MM.1S (cell line): Measurements from ENCODE around the gene GMCL2.

Source experiments
- DNase-seq: peaks from one replicate; pipeline ENCODE4 v3.0.0-alpha.2; 2015
- H2AFZ ChIP-seq: fragments of 300-600 bp; sonication (generic); 2 replicates; pipeline ENCODE4 v1.6.0; 2016; ENCODE audit warnings: antibody characterized with exemption, low read length
- H3F3A ChIP-seq: fragments of 300-600 bp; sonication (generic); 2 replicates; pipeline ENCODE4 v1.6.1; 2016; ENCODE audit warnings: mild to moderate bottlenecking, antibody characterized with exemption, low read length, moderate library complexity, mixed read lengths; ENCODE audit not compliant: insufficient read depth
- H3K27ac ChIP-seq: fragments of 300-600 bp; sonication (generic); 2 replicates; pipeline ENCODE4 v1.5.1; 2016; ENCODE audit warnings: mild to moderate bottlenecking, low read length
- H3K27me3 ChIP-seq: fragments of 300-600 bp; sonication (generic); replicated peaks from 2 replicates; pipeline ENCODE4 v1.6.0; 2016; ENCODE audit warnings: low read length; ENCODE audit not compliant: insufficient read depth
- H3K36me3 ChIP-seq: fragments of 300-600 bp; sonication (generic); replicated peaks from 2 replicates; pipeline ENCODE4 v1.6.1; 2016; ENCODE audit warnings: mild to moderate bottlenecking, low read length, mixed read lengths; ENCODE audit not compliant: insufficient read depth
- H3K4me1 ChIP-seq: fragments of 300-600 bp; sonication (generic); 2 replicates; pipeline ENCODE4 v1.6.1; 2016; ENCODE audit warnings: low read length, mixed read lengths
- H3K4me2 ChIP-seq: fragments of 300-600 bp; sonication (generic); 2 replicates; pipeline ENCODE4 v1.6.0; 2016; ENCODE audit warnings: low read depth, low read length
- H3K4me3 ChIP-seq: fragments of 300-600 bp; sonication (generic); 2 replicates; pipeline ENCODE4 v1.5.1; 2016; ENCODE audit warnings: low read length, mixed read lengths
- H3K79me2 ChIP-seq: fragments of 300-600 bp; sonication (generic); 2 replicates; pipeline ENCODE4 v1.6.1; 2016; ENCODE audit warnings: mixed run types, low read length, mixed read lengths
- H3K9ac ChIP-seq: fragments of 300-600 bp; sonication (generic); 2 replicates; pipeline ENCODE4 v1.6.1; 2016; ENCODE audit warnings: low read length, mixed read lengths
- H3K9me2 ChIP-seq: fragments of 300-600 bp; sonication (generic); replicated peaks from 2 replicates; pipeline ENCODE4 v1.6.1; 2016; ENCODE audit warnings: mild to moderate bottlenecking, low read length, mixed read lengths; ENCODE audit not compliant: insufficient read depth
- H3K9me3 ChIP-seq: fragments of 300-600 bp; sonication (generic); replicated peaks from 2 replicates; pipeline ENCODE4 v1.6.1; 2016; ENCODE audit warnings: mild to moderate bottlenecking, low read length, mixed read lengths; ENCODE audit not compliant: insufficient read depth
- H4K20me1 ChIP-seq: fragments of 300-600 bp; sonication (generic); 2 replicates; pipeline ENCODE4 v1.6.1; 2016; ENCODE audit warnings: mild to moderate bottlenecking, low read length, moderate library complexity, mixed read lengths; ENCODE audit not compliant: insufficient read depth
- CTCF ChIP-seq: fragments of 300-600 bp; sonication (generic); IDR thresholded peaks from 2 replicates; pipeline ENCODE4 v1.5.1; 2016; ENCODE audit warnings: antibody characterized with exemption, low read length, mixed read lengths
- EZH2 ChIP-seq: fragments of 300-600 bp; sonication (generic); optimal IDR thresholded peaks from 2 replicates; pipeline ENCODE3; 2017; ENCODE audit warnings: low read depth, mild to moderate bottlenecking, antibody characterized with exemption, low read length, mixed read lengths
- EZH2phosphoT487 ChIP-seq: fragments of 300-600 bp; sonication (generic); IDR thresholded peaks from 2 replicates; pipeline ENCODE4 v1.6.1; 2018; ENCODE audit warnings: antibody characterized with exemption, low read length

Gene GMCL2

DNA sequence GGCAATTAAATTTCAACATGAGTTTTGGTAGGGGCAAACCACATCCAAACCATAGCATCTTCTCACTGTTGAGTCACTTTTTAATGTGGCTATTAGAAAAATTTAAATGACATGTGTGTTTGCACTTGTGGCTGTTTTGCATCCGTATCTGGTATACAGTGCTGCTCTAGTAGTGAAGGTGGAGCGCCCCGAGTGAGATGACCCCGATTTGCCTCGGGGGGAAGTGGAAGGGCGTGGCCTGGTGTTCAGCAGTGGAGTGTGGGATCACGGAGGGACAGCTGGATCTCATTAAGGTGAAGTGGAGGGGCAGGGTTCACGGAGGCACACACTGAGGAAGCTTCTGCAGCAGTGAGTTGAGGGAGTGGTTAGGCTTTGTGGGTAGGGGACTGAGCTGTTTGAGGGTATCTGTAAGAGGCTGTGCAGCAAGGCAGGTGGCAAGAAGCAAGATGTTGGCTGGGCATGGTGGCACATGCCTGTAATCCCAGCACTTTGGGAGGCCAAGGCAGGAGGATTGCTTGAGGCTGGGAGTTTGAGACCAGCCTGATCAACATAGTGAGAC, 6.2 kb upstream of the GMCL2 start:
- no peaks in the 10 kb centered on the region for H3K9me3 ChIP-seq
- TF ChIP-seq EZH2 (no peak), EZH2phosphoT487 (no peak), CTCF (no peak)

GRCh38 chr5:178192787-178193186, 5.6 kb upstream of the GMCL2 start:
- no peaks in the 10 kb centered on the region for H3K79me2 ChIP-seq
- H3K9me3 ChIP-seq, result no peaks in the 10 kb centered on the region
- H4K20me1 ChIP-seq, result no peaks in the 10 kb centered on the region
- no peaks in the 10 kb centered on the region for H3K9me2 ChIP-seq
- H3F3A ChIP-seq, result no peaks in the 10 kb centered on the region
- no peak overlapping the region for H3K4me2 ChIP-seq
- H3K4me3 ChIP-seq, result no peak overlapping the region
- no peak overlapping the region for H3K27ac ChIP-seq
- TF ChIP-seq EZH2 (no peak), CTCF (no peak), EZH2phosphoT487 (no peak)
- no peaks in the 10 kb centered on the region for H3K36me3 ChIP-seq
- no peak overlapping the region for H3K9ac ChIP-seq
- H3K4me1 ChIP-seq, result no peaks in the 10 kb centered on the region
- H2AFZ ChIP-seq, result no peak overlapping the region
- no peak for DNase-seq
- H3K27me3 ChIP-seq, result peaks cover 15% of the 10 kb centered on the region

More for the DNA sequence above, 6.2 kb upstream of the GMCL2 start:
- H3K9ac ChIP-seq, result no peak overlapping the region
- H3K27ac ChIP-seq, result no peak overlapping the region
- peaks cover 15% of the 10 kb centered on the region for H3K27me3 ChIP-seq
- H4K20me1 ChIP-seq, result no peaks in the 10 kb centered on the region
- no peaks in the 10 kb centered on the region for H3K9me2 ChIP-seq
- no peaks in the 10 kb centered on the region for H3K79me2 ChIP-seq
- H3F3A ChIP-seq, result no peaks in the 10 kb centered on the region
- no peak for DNase-seq
- no peak overlapping the region for H3K4me2 ChIP-seq
- H3K36me3 ChIP-seq, result no peaks in the 10 kb centered on the region
- no peaks in the 10 kb centered on the region for H3K4me1 ChIP-seq
- H2AFZ ChIP-seq, result no peak overlapping the region
- no peak overlapping the region for H3K4me3 ChIP-seq

DNA sequence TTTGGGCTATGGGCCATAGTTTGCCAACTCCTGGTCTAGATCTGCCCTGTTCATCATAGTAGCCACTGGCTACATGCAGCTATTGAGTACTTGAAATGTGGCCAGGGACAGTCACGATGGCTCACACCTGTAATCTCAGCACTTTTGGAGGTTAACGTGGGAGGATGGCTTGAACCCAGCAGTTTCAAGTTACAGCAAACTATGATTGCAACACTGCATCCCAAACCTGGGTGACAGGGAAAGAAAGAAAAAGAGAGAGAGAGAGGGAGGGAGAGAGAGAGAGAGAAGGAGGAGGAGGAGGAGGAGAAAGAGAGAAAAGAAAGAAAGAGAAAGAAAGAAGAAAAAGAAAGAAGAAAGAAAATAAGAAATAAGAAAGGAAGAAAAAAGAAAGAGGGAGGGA, 5.1 kb upstream of the GMCL2 start:
- Histone ChIP-seq H3K4me2 (no peak overlapping the region), H3F3A (no peaks in the 10 kb centered on the region), H3K9me2 (no peaks in the 10 kb centered on the region), H4K20me1 (no peaks in the 10 kb centered on the region), H3K36me3 (no peaks in the 10 kb centered on the region), H3K27ac (no peak overlapping the region), H3K4me3 (no peak overlapping the region), H3K9ac (no peak overlapping the region), H3K27me3 (peaks cover 15% of the 10 kb centered on the region), H3K79me2 (no peaks in the 10 kb centered on the region), H3K4me1 (no peaks in the 10 kb centered on the region), H3K9me3 (no peaks in the 10 kb centered on the region), H2AFZ (no peak overlapping the region)
- no peak for DNase-seq
- TF ChIP-seq CTCF, result no peak
- TF ChIP-seq EZH2, result no peak
- no peak for TF ChIP-seq EZH2phosphoT487
